ENCODE data around the gene CSTF2T.

The CSTF2T gene

DNA sequence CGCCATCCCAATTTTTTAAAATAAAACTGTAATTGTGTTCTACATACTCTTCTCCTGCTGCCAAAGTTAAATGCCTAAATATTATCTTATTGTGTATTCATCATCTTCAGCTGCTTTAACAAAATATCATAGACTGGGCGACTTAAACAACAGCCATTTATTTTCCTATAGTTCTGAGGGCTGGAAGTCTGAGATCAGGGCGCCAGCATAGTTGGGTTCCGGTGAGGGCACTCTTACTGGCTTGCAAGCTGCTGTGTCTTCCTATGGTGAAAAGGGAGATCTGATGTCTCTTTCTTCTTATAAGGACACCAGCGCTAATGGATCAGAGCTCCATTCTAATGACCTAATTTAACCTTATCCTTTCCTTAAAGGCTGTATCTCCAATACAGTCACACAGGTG, 30.4 kb downstream of the CSTF2T start:
- H4K91ac ChIP-seq (ENCODE audit: low read depth, low read length, poor library complexity): no peak overlapping the region
- H2BK120ac ChIP-seq (ENCODE audit: low read depth, low read length): no peak overlapping the region
- no peak overlapping the region for H3K23ac ChIP-seq (ENCODE audit: low read depth, low read length, poor library complexity)
- H2BK12ac ChIP-seq (ENCODE audit: low read length): no peak overlapping the region
- no peak overlapping the region for H3K4me3 ChIP-seq (ENCODE audit: low read length in 2 of 2)
- H3K9me3 ChIP-seq (replicated peaks in 1 of 2; ENCODE audit: control insufficient read depth in 2 of 2, insufficient read depth in 1 of 2, low read depth in 1 of 2, low read length in 2 of 2): no peaks in the 10 kb centered on the region
- H3K18ac ChIP-seq (ENCODE audit: low read length): no peak overlapping the region
- H3K14ac ChIP-seq (ENCODE audit: low read length): no peak overlapping the region
- H3K9ac ChIP-seq (ENCODE audit: low read depth, low read length, poor library complexity): no peak overlapping the region
- WGBS, 2 donors (ENCODE audit: extremely low coverage in 2 of 2, insufficient read length in 2 of 2, insufficient replicate concordance in 1 of 2): no CpG with 5 or more reads among the region's 5 CpGs
- H4K8ac ChIP-seq (ENCODE audit: low read depth, low read length): no peak overlapping the region
- H2BK15ac ChIP-seq (ENCODE audit: low read length): no peak overlapping the region
- H3K27me3 ChIP-seq (ENCODE audit: control insufficient read depth in 3 of 3, insufficient read depth in 3 of 3, low read depth in 1 of 3, low read length in 3 of 3): no peaks in the 10 kb centered on the region
- no peak overlapping the region for H3K4ac ChIP-seq (ENCODE audit: low read length)
- no peak overlapping the region for H2BK5ac ChIP-seq (ENCODE audit: low read length)
- no peak overlapping the region for H3K4me2 ChIP-seq (ENCODE audit: insufficient read depth, low read length, poor library complexity, severe bottlenecking)
- no peaks in the 10 kb centered on the region for H3K36me3 ChIP-seq (replicated peaks in 1 of 2; ENCODE audit: control insufficient read depth in 2 of 2, insufficient read depth in 2 of 2, low read length in 2 of 2)
- H3K4me1 ChIP-seq (ENCODE audit: control insufficient read depth in 2 of 2, insufficient read depth in 1 of 2, low read depth in 1 of 2, low read length in 2 of 2): no peaks in the 10 kb centered on the region
- H3K79me1 ChIP-seq (ENCODE audit: low read depth, low read length): no peaks in the 10 kb centered on the region
- no peak overlapping the region for H2AFZ ChIP-seq (ENCODE audit: low read length)
- no peak overlapping the region for H2AK5ac ChIP-seq (ENCODE audit: low read depth, low read length)
- H3K27ac ChIP-seq (replicated peaks; ENCODE audit: low read length): no peak overlapping the region
- no peak for DNase-seq (ENCODE audit: low spot score)

DNA sequence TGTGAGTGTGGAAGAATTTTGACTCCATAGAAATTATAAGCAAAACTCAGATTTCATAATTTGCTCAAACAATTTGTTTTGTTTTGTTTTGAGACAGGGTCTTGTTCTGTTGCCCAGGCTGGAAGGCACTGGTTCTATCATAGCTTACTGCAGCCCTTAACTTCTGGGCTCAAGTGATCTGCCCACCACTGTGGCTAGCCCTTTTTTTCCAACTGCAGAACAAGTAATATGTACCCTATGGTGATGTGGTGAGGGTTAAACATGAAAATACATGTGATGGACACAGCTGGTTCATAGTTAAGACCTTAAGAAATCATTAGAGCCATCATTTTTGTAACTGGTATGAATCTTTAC, 31.1 kb downstream of the CSTF2T start:
- Histone ChIP-seq H3K23ac (ENCODE audit: low read depth, low read length, poor library complexity) (no peak overlapping the region), H3K36me3 (replicated peaks in 1 of 2; ENCODE audit: control insufficient read depth in 2 of 2, insufficient read depth in 2 of 2, low read length in 2 of 2) (no peaks in the 10 kb centered on the region), H2BK5ac (ENCODE audit: low read length) (no peak overlapping the region), H3K4me1 (ENCODE audit: control insufficient read depth in 2 of 2, insufficient read depth in 1 of 2, low read depth in 1 of 2, low read length in 2 of 2) (no peaks in the 10 kb centered on the region), H2BK120ac (ENCODE audit: low read depth, low read length) (no peak overlapping the region), H3K18ac (ENCODE audit: low read length) (no peak overlapping the region), H2AFZ (ENCODE audit: low read length) (peak overlapping the region; percentile 69), H3K4me3 (ENCODE audit: low read length in 2 of 2) (no peak overlapping the region), H3K27me3 (ENCODE audit: control insufficient read depth in 3 of 3, insufficient read depth in 3 of 3, low read depth in 1 of 3, low read length in 3 of 3) (no peaks in the 10 kb centered on the region), H2AK5ac (ENCODE audit: low read depth, low read length) (no peak overlapping the region), H3K4ac (ENCODE audit: low read length) (no peak overlapping the region), H3K9me3 (replicated peaks in 1 of 2; ENCODE audit: control insufficient read depth in 2 of 2, insufficient read depth in 1 of 2, low read depth in 1 of 2, low read length in 2 of 2) (no peaks in the 10 kb centered on the region), H3K9ac (ENCODE audit: low read depth, low read length, poor library complexity) (no peak overlapping the region), H3K14ac (ENCODE audit: low read length) (no peak overlapping the region), H2BK12ac (ENCODE audit: low read length) (no peak overlapping the region), H3K79me1 (ENCODE audit: low read depth, low read length) (no peaks in the 10 kb centered on the region), H3K27ac (replicated peaks; ENCODE audit: low read length) (no peak overlapping the region), H4K91ac (ENCODE audit: low read depth, low read length, poor library complexity) (no peak overlapping the region), H2BK15ac (ENCODE audit: low read length) (no peak overlapping the region), H3K4me2 (ENCODE audit: insufficient read depth, low read length, poor library complexity, severe bottlenecking) (no peak overlapping the region), H4K8ac (ENCODE audit: low read depth, low read length) (no peak overlapping the region)
- no peak for DNase-seq (ENCODE audit: low spot score)

DNA sequence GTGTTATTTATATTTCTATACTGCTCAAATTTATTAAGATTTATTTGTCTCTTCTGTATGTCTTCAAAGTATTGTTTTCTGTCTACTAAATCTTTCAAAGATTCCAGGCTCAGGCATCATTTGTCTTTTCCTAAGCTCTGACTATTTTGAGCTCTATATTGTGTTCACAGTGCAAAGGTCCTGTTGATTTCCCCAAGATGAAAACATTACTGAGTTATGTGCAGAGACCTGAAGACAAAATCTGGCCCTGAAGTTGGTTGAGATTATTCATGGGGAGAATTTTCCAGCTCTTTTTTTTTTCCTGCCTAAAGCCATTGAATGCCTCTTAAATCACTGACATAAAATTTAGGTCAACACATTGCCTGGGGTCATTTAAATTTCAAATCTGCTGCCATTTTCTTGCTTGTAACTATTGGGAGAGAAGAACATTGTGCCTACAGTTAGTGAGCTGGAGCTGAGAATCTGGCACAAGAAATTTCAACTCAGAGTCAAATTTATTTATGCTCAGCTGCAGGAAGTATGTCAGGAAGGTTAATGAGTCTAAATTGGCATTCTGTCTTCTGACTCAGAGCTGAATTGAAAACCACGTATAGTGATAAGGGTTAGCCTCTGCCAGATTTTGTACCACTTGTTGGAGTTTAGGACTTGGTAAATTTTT, 31.6 kb downstream of the CSTF2T start:
- H2BK5ac ChIP-seq (ENCODE audit: low read length): no peak overlapping the region
- H2AK5ac ChIP-seq (ENCODE audit: low read depth, low read length): no peak overlapping the region
- H3K14ac ChIP-seq (ENCODE audit: low read length): no peak overlapping the region
- no peak overlapping the region for H2BK12ac ChIP-seq (ENCODE audit: low read length)
- H3K36me3 ChIP-seq (replicated peaks in 1 of 2; ENCODE audit: control insufficient read depth in 2 of 2, insufficient read depth in 2 of 2, low read length in 2 of 2): no peaks in the 10 kb centered on the region
- no peaks in the 10 kb centered on the region for H3K27me3 ChIP-seq (ENCODE audit: control insufficient read depth in 3 of 3, insufficient read depth in 3 of 3, low read depth in 1 of 3, low read length in 3 of 3)
- no peak overlapping the region for H3K4me3 ChIP-seq (ENCODE audit: low read length in 2 of 2)
- H3K9ac ChIP-seq (ENCODE audit: low read depth, low read length, poor library complexity): no peak overlapping the region
- H3K18ac ChIP-seq (ENCODE audit: low read length): no peak overlapping the region
- H3K4me1 ChIP-seq (ENCODE audit: control insufficient read depth in 2 of 2, insufficient read depth in 1 of 2, low read depth in 1 of 2, low read length in 2 of 2): no peaks in the 10 kb centered on the region
- DNase-seq (ENCODE audit: low spot score): no peak
- H2AFZ ChIP-seq (ENCODE audit: low read length): peak overlapping the region; percentile 69
- H2BK15ac ChIP-seq (ENCODE audit: low read length): no peak overlapping the region
- H2BK120ac ChIP-seq (ENCODE audit: low read depth, low read length): no peak overlapping the region
- H3K9me3 ChIP-seq (replicated peaks in 1 of 2; ENCODE audit: control insufficient read depth in 2 of 2, insufficient read depth in 1 of 2, low read depth in 1 of 2, low read length in 2 of 2): no peaks in the 10 kb centered on the region
- H3K27ac ChIP-seq (replicated peaks; ENCODE audit: low read length): no peak overlapping the region
- H4K8ac ChIP-seq (ENCODE audit: low read depth, low read length): no peak overlapping the region
- H3K79me1 ChIP-seq (ENCODE audit: low read depth, low read length): no peaks in the 10 kb centered on the region
- no peak overlapping the region for H3K23ac ChIP-seq (ENCODE audit: low read depth, low read length, poor library complexity)
- no peak overlapping the region for H4K91ac ChIP-seq (ENCODE audit: low read depth, low read length, poor library complexity)
- H3K4me2 ChIP-seq (ENCODE audit: insufficient read depth, low read length, poor library complexity, severe bottlenecking): no peak overlapping the region
- no CpG with 5 or more reads among the region's 1 CpG for WGBS, 2 donors (ENCODE audit: extremely low coverage in 2 of 2, insufficient read length in 2 of 2, insufficient replicate concordance in 1 of 2)
- H3K4ac ChIP-seq (ENCODE audit: low read length): no peak overlapping the region

DNA sequence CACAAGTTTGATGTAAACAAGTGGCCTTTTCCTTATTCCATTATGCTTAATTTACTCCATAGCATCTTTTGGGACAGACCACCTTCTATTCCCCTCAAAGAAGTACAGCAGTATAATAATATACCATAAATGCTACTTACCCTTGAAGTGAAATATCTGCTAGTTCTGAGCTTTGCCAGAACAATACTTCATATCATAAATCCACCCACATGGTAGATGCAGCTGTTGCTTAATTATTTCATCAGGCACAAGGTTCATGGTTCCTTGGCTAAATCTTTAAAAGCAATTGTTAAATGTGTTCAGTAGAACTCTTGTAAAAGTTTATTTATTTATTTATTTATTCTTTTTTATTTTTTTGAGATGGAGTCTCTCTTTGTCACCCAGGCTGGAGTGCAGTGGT, 32.9 kb downstream of the CSTF2T start:
- Histone ChIP-seq H3K14ac (ENCODE audit: low read length) (no peak overlapping the region), H4K91ac (ENCODE audit: low read depth, low read length, poor library complexity) (no peak overlapping the region), H3K79me1 (ENCODE audit: low read depth, low read length) (no peaks in the 10 kb centered on the region), H3K36me3 (replicated peaks in 1 of 2; ENCODE audit: control insufficient read depth in 2 of 2, insufficient read depth in 2 of 2, low read length in 2 of 2) (no peaks in the 10 kb centered on the region), H2AK5ac (ENCODE audit: low read depth, low read length) (no peak overlapping the region), H2AFZ (ENCODE audit: low read length) (no peak overlapping the region), H3K27ac (replicated peaks; ENCODE audit: low read length) (no peak overlapping the region), H2BK12ac (ENCODE audit: low read length) (no peak overlapping the region), H3K4ac (ENCODE audit: low read length) (no peak overlapping the region), H3K9me3 (replicated peaks in 1 of 2; ENCODE audit: control insufficient read depth in 2 of 2, insufficient read depth in 1 of 2, low read depth in 1 of 2, low read length in 2 of 2) (no peaks in the 10 kb centered on the region), H3K9ac (ENCODE audit: low read depth, low read length, poor library complexity) (no peak overlapping the region), H3K4me3 (ENCODE audit: low read length in 2 of 2) (no peak overlapping the region), H3K27me3 (ENCODE audit: control insufficient read depth in 3 of 3, insufficient read depth in 3 of 3, low read depth in 1 of 3, low read length in 3 of 3) (no peaks in the 10 kb centered on the region), H3K4me1 (ENCODE audit: control insufficient read depth in 2 of 2, insufficient read depth in 1 of 2, low read depth in 1 of 2, low read length in 2 of 2) (no peaks in the 10 kb centered on the region), H2BK120ac (ENCODE audit: low read depth, low read length) (no peak overlapping the region), H3K4me2 (ENCODE audit: insufficient read depth, low read length, poor library complexity, severe bottlenecking) (no peak overlapping the region), H2BK15ac (ENCODE audit: low read length) (no peak overlapping the region), H4K8ac (ENCODE audit: low read depth, low read length) (no peak overlapping the region), H3K18ac (ENCODE audit: low read length) (no peak overlapping the region), H2BK5ac (ENCODE audit: low read length) (no peak overlapping the region), H3K23ac (ENCODE audit: low read depth, low read length, poor library complexity) (no peak overlapping the region)
- no peak for DNase-seq (ENCODE audit: low spot score)
